Neural cell (in vitro differentiated cells): ENCODE measurements around the gene CYB5R2. TPM values are rescaled to one million over a fixed set of nuclear protein-coding genes. Genes with fewer than 3 reads are reported as not detected.

Experiments used
- H2AFZ ChIP-seq: fragments of 200-600, 300-800 bp; sonication (generic), shearing (Covaris generic); 2 replicates; pipeline ENCODE4 v1.6.0; 2014; ENCODE audit warnings: low read depth, mild to moderate bottlenecking, antibody characterized with exemption, low read length, moderate library complexity
- H3F3A ChIP-seq: fragments of 200-600 bp; shearing (Covaris generic); 2 replicates; pipeline ENCODE4 v1.6.1; 2016; ENCODE audit warnings: mild to moderate bottlenecking, moderate library complexity, mixed read lengths, antibody characterized with exemption, low read length; ENCODE audit not compliant: insufficient read depth, poor library complexity, severe bottlenecking
- H3K27ac ChIP-seq: fragments of 200-600, 300-800 bp; sonication (generic), shearing (Covaris generic); 2 replicates; pipeline ENCODE4 v1.5.1; 2014; ENCODE audit warnings: mild to moderate bottlenecking, low read length, moderate library complexity
- H3K27me3 ChIP-seq: fragments of 300-800, 200-600 bp; sonication (generic), shearing (Covaris generic); 2 replicates; pipeline ENCODE4 v1.6.0; 2014; ENCODE audit warnings: mild to moderate bottlenecking, low read depth, low read length, moderate library complexity; ENCODE audit not compliant: insufficient read depth
- H3K36me3 ChIP-seq: fragments of 300-800, 200-600 bp; sonication (generic), shearing (Covaris generic); 2 replicates; pipeline ENCODE4 v1.5.1; 2014; ENCODE audit warnings: mild to moderate bottlenecking, antibody characterized with exemption, low read length, moderate library complexity; ENCODE audit not compliant: insufficient read depth
- H3K4me2 ChIP-seq: fragments of 300-800, 200-600 bp; sonication (generic), shearing (Covaris generic); 2 replicates; pipeline ENCODE4 v1.6.0; 2014; ENCODE audit warnings: mild to moderate bottlenecking, low read length
- H3K4me3 ChIP-seq: fragments of 300-800, 200-600 bp; sonication (generic), shearing (Covaris generic); 2 replicates; pipeline ENCODE4 v1.5.1; 2014; ENCODE audit warnings: mild to moderate bottlenecking, low read length, moderate library complexity
- H3K79me2 ChIP-seq: fragments of 200-600 bp; shearing (Covaris generic); replicated peaks from 2 replicates; pipeline ENCODE4 v1.6.0; 2014; ENCODE audit warnings: mild to moderate bottlenecking, low read length, moderate library complexity; ENCODE audit not compliant: insufficient read depth
- H3K9ac ChIP-seq: fragments of 300-800, 200-600 bp; sonication (generic), shearing (Covaris generic); 2 replicates; pipeline ENCODE4 v1.6.1; 2016; ENCODE audit warnings: mild to moderate bottlenecking, low read length, mixed read lengths
- H3K9me2 ChIP-seq: fragments of 200-600 bp; shearing (Covaris generic); 2 replicates; pipeline ENCODE4 v1.6.1; 2016; ENCODE audit warnings: mild to moderate bottlenecking, low read length, mixed read lengths; ENCODE audit not compliant: insufficient read depth
- H3K9me3 ChIP-seq: fragments of 200-600, 300-800 bp; sonication (generic), shearing (Covaris generic); 2 replicates; pipeline ENCODE4 v1.6.1; 2016; ENCODE audit warnings: mild to moderate bottlenecking, mixed run types, low read length, moderate library complexity, mixed read lengths
- H4K20me1 ChIP-seq: fragments of 200-600 bp; shearing (Covaris generic); 2 replicates; pipeline ENCODE4 v1.6.1; 2016; ENCODE audit warnings: mild to moderate bottlenecking, mixed run types; ENCODE audit not compliant: insufficient read depth
- EP300 ChIP-seq: fragments of 450-650 bp; conservative IDR thresholded peaks from 2 replicates; pipeline ENCODE4 v1.6.1; 2014; ENCODE audit warnings: antibody characterized with exemption, mild to moderate bottlenecking, moderate library complexity; ENCODE audit not compliant: poor library complexity, severe bottlenecking
- EZH2 ChIP-seq: fragments of 200-600, 300-800 bp; shearing (Covaris generic), sonication (generic); IDR thresholded peaks from 2 replicates; pipeline ENCODE4 v1.6.1; 2014; ENCODE audit warnings: antibody characterized with exemption, low read length, borderline replicate concordance, mild to moderate bottlenecking; ENCODE audit not compliant: insufficient read depth, poor library complexity, severe bottlenecking
- MXI1 ChIP-seq: fragments of 450-650 bp; conservative IDR thresholded peaks from 2 replicates; pipeline ENCODE4 v1.6.1; 2014; ENCODE audit warnings: antibody characterized with exemption, mild to moderate bottlenecking; ENCODE audit not compliant: poor library complexity, severe bottlenecking
- POLR2AphosphoS5 ChIP-seq: IDR thresholded peaks from 2 replicates; pipeline ENCODE4 v1.6.1; 2012
- RAD21 ChIP-seq: fragments of 450-650 bp; conservative IDR thresholded peaks from 2 replicates; pipeline ENCODE4 v1.6.1; 2014; ENCODE audit warnings: antibody characterized with exemption, mild to moderate bottlenecking, moderate library complexity
- SMC3 ChIP-seq: fragments of 450-650 bp; conservative IDR thresholded peaks from 2 replicates; pipeline ENCODE4 v1.6.1; 2014; ENCODE audit warnings: antibody characterized with exemption, mild to moderate bottlenecking, moderate library complexity; ENCODE audit not compliant: poor library complexity
- TAF1 ChIP-seq: IDR thresholded peaks from 2 replicates; pipeline ENCODE4 v1.6.1; 2012; ENCODE audit warnings: low read depth
- polyA plus RNA-seq: library from polyadenylated mRNA; depleted of rRNA; stranded (reverse); fragments of >200 nt; gene quantifications from 2 replicates; pipeline ENCODE4 v1.2.3, GENCODE V29; 2014
- TF ChIP-seq, protein P1 (sequence below): IDR thresholded peaks from 2 replicates; pipeline ENCODE4 v1.6.1; 2012; ENCODE audit warnings: borderline replicate concordance
- TF ChIP-seq, protein P2 (sequence below): fragments of 450-650 bp; IDR thresholded peaks from 2 replicates; pipeline ENCODE4 v1.5.1; 2014; ENCODE audit warnings: antibody characterized with exemption, mild to moderate bottlenecking, moderate library complexity; ENCODE audit not compliant: poor library complexity, severe bottlenecking

The CYB5R2 gene
- polyA plus RNA-seq, 1 donor from 2014 or later = not detected

DNA sequence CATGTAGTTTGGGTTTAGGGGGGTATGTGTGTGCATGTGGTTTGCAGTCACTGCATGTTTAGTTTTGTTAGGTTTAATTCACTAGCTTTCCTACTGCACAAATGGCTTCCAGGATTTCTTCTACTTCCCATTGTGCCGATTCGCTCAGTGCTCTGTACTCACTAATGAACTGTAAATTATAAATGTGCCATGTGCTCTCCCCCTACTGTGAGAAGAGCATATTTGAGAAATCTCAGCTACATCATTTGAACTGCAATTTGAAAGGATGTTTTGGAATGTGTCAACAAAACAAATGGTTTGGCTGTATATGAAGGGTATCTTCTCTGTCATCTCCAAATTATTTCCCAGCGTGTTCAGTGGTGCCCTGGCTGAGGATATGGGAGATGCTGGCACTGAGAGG lies 28.1 kb downstream of the CYB5R2 start:
- H3K4me2 ChIP-seq = no peak overlapping the region
- no peaks in the 10 kb centered on the region for H3K36me3 ChIP-seq
- H3K27ac ChIP-seq = no peak overlapping the region

DNA sequence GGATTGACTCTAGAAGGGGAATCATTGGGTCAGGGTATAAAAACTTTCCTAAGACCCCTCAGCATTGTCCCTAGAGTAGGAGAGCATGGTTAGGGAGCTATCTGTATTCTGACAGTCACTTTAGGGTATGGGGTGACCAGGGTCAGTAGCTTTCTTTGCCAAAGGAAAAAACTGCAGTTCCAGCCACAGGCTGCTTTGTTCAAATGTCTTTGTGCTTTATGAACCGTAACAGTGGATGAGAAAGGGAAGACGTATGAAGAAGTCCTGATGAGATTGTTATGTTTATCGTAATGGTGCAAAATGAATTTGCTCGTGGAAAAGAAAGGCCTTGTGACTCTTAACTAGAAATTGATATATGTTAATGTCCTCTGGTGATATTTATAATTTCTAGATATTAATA lies 30.0 kb downstream of the CYB5R2 start:
- Histone ChIP-seq H3K4me3 (no peak overlapping the region), H3K9me2 (no peaks in the 10 kb centered on the region), H3K36me3 (no peaks in the 10 kb centered on the region), H3K79me2 (no peaks in the 10 kb centered on the region), H3K4me2 (no peak overlapping the region), H3K9me3 (no peaks in the 10 kb centered on the region), H2AFZ (no peak overlapping the region), H3F3A (no peaks in the 10 kb centered on the region), H4K20me1 (no peaks in the 10 kb centered on the region), H3K27me3 (no peaks in the 10 kb centered on the region), H3K27ac (no peak overlapping the region), H3K9ac (no peak overlapping the region)
- TF ChIP-seq EP300 (no peak), EZH2 (no peak), SMC3 (no peak), RAD21 (no peak), POLR2AphosphoS5 (no peak), MXI1 (no peak), TAF1 (no peak)
- TF ChIP-seq, protein P1, sequence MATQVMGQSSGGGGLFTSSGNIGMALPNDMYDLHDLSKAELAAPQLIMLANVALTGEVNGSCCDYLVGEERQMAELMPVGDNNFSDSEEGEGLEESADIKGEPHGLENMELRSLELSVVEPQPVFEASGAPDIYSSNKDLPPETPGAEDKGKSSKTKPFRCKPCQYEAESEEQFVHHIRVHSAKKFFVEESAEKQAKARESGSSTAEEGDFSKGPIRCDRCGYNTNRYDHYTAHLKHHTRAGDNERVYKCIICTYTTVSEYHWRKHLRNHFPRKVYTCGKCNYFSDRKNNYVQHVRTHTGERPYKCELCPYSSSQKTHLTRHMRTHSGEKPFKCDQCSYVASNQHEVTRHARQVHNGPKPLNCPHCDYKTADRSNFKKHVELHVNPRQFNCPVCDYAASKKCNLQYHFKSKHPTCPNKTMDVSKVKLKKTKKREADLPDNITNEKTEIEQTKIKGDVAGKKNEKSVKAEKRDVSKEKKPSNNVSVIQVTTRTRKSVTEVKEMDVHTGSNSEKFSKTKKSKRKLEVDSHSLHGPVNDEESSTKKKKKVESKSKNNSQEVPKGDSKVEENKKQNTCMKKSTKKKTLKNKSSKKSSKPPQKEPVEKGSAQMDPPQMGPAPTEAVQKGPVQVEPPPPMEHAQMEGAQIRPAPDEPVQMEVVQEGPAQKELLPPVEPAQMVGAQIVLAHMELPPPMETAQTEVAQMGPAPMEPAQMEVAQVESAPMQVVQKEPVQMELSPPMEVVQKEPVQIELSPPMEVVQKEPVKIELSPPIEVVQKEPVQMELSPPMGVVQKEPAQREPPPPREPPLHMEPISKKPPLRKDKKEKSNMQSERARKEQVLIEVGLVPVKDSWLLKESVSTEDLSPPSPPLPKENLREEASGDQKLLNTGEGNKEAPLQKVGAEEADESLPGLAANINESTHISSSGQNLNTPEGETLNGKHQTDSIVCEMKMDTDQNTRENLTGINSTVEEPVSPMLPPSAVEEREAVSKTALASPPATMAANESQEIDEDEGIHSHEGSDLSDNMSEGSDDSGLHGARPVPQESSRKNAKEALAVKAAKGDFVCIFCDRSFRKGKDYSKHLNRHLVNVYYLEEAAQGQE = no peak
- TF ChIP-seq, protein P2, sequence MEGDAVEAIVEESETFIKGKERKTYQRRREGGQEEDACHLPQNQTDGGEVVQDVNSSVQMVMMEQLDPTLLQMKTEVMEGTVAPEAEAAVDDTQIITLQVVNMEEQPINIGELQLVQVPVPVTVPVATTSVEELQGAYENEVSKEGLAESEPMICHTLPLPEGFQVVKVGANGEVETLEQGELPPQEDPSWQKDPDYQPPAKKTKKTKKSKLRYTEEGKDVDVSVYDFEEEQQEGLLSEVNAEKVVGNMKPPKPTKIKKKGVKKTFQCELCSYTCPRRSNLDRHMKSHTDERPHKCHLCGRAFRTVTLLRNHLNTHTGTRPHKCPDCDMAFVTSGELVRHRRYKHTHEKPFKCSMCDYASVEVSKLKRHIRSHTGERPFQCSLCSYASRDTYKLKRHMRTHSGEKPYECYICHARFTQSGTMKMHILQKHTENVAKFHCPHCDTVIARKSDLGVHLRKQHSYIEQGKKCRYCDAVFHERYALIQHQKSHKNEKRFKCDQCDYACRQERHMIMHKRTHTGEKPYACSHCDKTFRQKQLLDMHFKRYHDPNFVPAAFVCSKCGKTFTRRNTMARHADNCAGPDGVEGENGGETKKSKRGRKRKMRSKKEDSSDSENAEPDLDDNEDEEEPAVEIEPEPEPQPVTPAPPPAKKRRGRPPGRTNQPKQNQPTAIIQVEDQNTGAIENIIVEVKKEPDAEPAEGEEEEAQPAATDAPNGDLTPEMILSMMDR = no peak

More for the DNA sequence above, 28.1 kb downstream of the CYB5R2 start:
- H3K4me3 ChIP-seq = no peak overlapping the region
- H3K79me2 ChIP-seq = no peaks in the 10 kb centered on the region
- H3F3A ChIP-seq = no peaks in the 10 kb centered on the region
- H3K9ac ChIP-seq = no peak overlapping the region
- no peaks in the 10 kb centered on the region for H4K20me1 ChIP-seq
- H3K9me2 ChIP-seq = no peaks in the 10 kb centered on the region
- H2AFZ ChIP-seq = no peak overlapping the region
- TF ChIP-seq POLR2AphosphoS5 (no peak), RAD21 (no peak), EP300 (no peak)
- H3K9me3 ChIP-seq = no peaks in the 10 kb centered on the region
- no peaks in the 10 kb centered on the region for H3K27me3 ChIP-seq

DNA sequence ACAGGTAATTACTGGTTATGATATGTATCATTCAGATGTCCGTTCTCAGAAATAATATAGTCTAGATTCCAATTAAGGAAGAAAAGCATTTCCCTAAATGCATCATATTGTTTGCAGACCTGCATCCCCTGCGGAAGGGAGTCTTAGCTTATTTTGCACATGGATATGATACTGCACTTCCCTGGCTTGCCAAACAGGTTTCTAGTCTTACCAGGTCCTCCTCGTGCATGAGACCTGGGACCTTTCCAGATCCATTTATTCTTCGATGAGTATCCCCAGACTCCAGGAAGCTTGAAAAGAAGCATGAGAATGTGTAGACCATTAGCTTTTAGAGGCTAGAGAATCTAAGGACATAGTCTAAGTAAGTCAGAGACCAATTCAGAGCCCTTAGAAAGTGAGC lies 30.6 kb downstream of the CYB5R2 start:
- Histone ChIP-seq H3K27me3 (no peaks in the 10 kb centered on the region), H3K9ac (no peak overlapping the region), H3K4me2 (no peak overlapping the region), H3K9me2 (no peaks in the 10 kb centered on the region), H3K27ac (no peak overlapping the region), H2AFZ (no peak overlapping the region), H3K9me3 (no peaks in the 10 kb centered on the region), H3K79me2 (no peaks in the 10 kb centered on the region), H3K36me3 (no peaks in the 10 kb centered on the region), H3F3A (no peaks in the 10 kb centered on the region), H4K20me1 (no peaks in the 10 kb centered on the region), H3K4me3 (no peak overlapping the region)
- no peak for TF ChIP-seq TAF1
- TF ChIP-seq, protein P2 = no peak
- no peak for TF ChIP-seq EZH2
- TF ChIP-seq RAD21 = no peak
- no peak for TF ChIP-seq POLR2AphosphoS5
- no peak for TF ChIP-seq EP300
- TF ChIP-seq, protein P1 = no peak
- TF ChIP-seq MXI1 = no peak
- no peak for TF ChIP-seq SMC3
